Vagina (tissue), 2 donors: ENCODE data around the gene SLC39A11. TPM values are rescaled to one million over a fixed set of nuclear protein-coding genes. Genes with fewer than 3 reads are reported as not detected.

ENCODE experiments used
- DNase-seq, 2 donors: peaks; one replicate each; pipeline ENCODE4 v3.0.0-alpha.2; 2017; ENCODE audit errors: extremely low spot score in 2 of 2
- H3K27ac ChIP-seq: fragments of 200-600 bp; sonication (generic); one replicate; pipeline ENCODE4 v1.5.1; 2019
- H3K27me3 ChIP-seq: fragments of 200-600 bp; sonication (generic); one replicate; pipeline ENCODE4 v1.5.1; 2019
- H3K36me3 ChIP-seq, 2 donors: fragments of 200-600 bp; sonication (generic); one replicate each; pipeline ENCODE4 v1.5.1; 2017 to 2019
- H3K4me1 ChIP-seq: fragments of 200-600 bp; sonication (generic); one replicate; pipeline ENCODE4 v1.5.1; 2019
- H3K4me3 ChIP-seq, 2 donors: fragments of 200-600 bp; sonication (generic); 1 replicate in 1 of 2; 2 replicates in 1 of 2; pipeline ENCODE4 v1.5.1; 2016 to 2019
- H3K9me3 ChIP-seq: fragments of 200-600 bp; sonication (generic); one replicate; pipeline ENCODE4 v1.5.1; 2019
- CTCF ChIP-seq, 3 experiments: fragments of 450-650 bp in 2 of 3; fragments of 200-600 bp in 1 of 3; sonication (generic) in 1 of 3; IDR thresholded peaks; one replicate each; pipeline ENCODE4 v1.5.1; 2017 to 2019; ENCODE audit warnings: antibody characterized with exemption in 3 of 3, mild to moderate bottlenecking in 2 of 3, moderate library complexity in 2 of 3
- POLR2A ChIP-seq, 2 donors: fragments of 450-650 bp; IDR thresholded peaks; one replicate each; pipeline ENCODE4 v1.6.1; 2017; ENCODE audit warnings: antibody characterized with exemption in 2 of 2, mild to moderate bottlenecking in 2 of 2, moderate library complexity in 2 of 2
- POLR2AphosphoS5 ChIP-seq, 2 donors: sonication (generic); formaldehyde crosslinking; IDR thresholded peaks; one replicate each; pipeline ENCODE4 v1.9.0; 2017; ENCODE audit warnings: antibody characterized with exemption in 2 of 2, mild to moderate bottlenecking in 2 of 2, low read depth in 1 of 2; ENCODE audit not compliant: insufficient read depth in 1 of 2
- intact Hi-C: fragments of 100-400 bp; cut with DNase I; formaldehyde crosslinking; loops from one replicate; pipeline ENCODE4 v1.15.1; 2023
- total RNA-seq: library from RNA; depleted of rRNA; stranded (reverse); fragments of >200 nt; gene quantifications from one replicate; pipeline ENCODE4 v1.2.3, GENCODE V29; 2016

Gene SLC39A11
- total RNA-seq, 1 donor from 2014 or later, result 22.6 TPM

GRCh38 chr17:72813481-72813880 is 279.0 kb downstream of the SLC39A11 start:
- intact Hi-C loops, result no loop called here
- H3K36me3 ChIP-seq, result no peaks in the 10 kb centered on the region

DNA sequence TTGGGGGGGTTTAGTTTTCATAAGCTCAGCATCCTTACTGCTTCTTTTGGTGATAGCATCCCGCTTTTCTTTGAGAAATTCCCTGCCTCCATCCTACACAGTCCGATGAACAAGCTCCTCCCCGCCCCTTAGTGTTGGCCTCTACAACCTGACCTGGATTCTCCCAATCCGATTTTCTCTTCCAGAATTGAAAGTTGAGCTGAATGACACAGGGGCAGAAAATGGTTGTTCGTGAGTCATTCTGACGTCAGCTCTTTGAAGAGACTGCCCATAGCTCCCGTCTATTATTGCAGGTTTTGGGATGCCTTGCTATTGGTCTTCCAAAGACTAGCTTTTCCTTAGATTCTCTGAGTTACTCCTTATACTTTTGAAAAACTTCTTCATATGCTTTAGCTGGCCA is 279.7 kb downstream of the SLC39A11 start:
- Histone ChIP-seq H3K4me3 (no peak overlapping the region), H3K4me1 (no peaks in the 10 kb centered on the region), H3K27ac (no peak overlapping the region), H3K27me3 (no peaks in the 10 kb centered on the region), H3K36me3 (no peaks in the 10 kb centered on the region), H3K9me3 (no peaks in the 10 kb centered on the region)
- TF ChIP-seq POLR2AphosphoS5 (IDR thresholded peaks at IDR 0.05; ENCODE audit: insufficient read depth in 1 of 2, low read depth in 1 of 2), result no peak
- no peak for TF ChIP-seq CTCF (IDR thresholded peaks at IDR 0.05)
- TF ChIP-seq POLR2A (IDR thresholded peaks at IDR 0.05), result no peak
- DNase-seq, result no peak
- intact Hi-C loops, result no loop called here

More at GRCh38 chr17:72813481-72813880, 279.0 kb downstream of the SLC39A11 start:
- Histone ChIP-seq H3K27me3 (no peaks in the 10 kb centered on the region), H3K4me1 (no peaks in the 10 kb centered on the region), H3K9me3 (no peaks in the 10 kb centered on the region), H3K27ac (no peak overlapping the region), H3K4me3 (no peak overlapping the region)
- TF ChIP-seq CTCF (IDR thresholded peaks at IDR 0.05) (no peak), POLR2AphosphoS5 (IDR thresholded peaks at IDR 0.05; ENCODE audit: insufficient read depth in 1 of 2, low read depth in 1 of 2) (no peak), POLR2A (IDR thresholded peaks at IDR 0.05) (no peak)
- no peak for DNase-seq

GRCh38 chr17:72811976-72812687 is 280.4 kb downstream of the SLC39A11 start:
- intact Hi-C loops, result no loop called here
- Histone ChIP-seq H3K27me3 (no peaks in the 10 kb centered on the region), H3K9me3 (no peaks in the 10 kb centered on the region), H3K36me3 (no peaks in the 10 kb centered on the region), H3K4me1 (no peaks in the 10 kb centered on the region), H3K27ac (no peak overlapping the region), H3K4me3 (no peak overlapping the region)
- DNase-seq, result no peak
- TF ChIP-seq POLR2A (IDR thresholded peaks at IDR 0.05), result no peak
- TF ChIP-seq CTCF (IDR thresholded peaks at IDR 0.05), result no peak
- no peak for TF ChIP-seq POLR2AphosphoS5 (IDR thresholded peaks at IDR 0.05; ENCODE audit: insufficient read depth in 1 of 2, low read depth in 1 of 2)

DNA sequence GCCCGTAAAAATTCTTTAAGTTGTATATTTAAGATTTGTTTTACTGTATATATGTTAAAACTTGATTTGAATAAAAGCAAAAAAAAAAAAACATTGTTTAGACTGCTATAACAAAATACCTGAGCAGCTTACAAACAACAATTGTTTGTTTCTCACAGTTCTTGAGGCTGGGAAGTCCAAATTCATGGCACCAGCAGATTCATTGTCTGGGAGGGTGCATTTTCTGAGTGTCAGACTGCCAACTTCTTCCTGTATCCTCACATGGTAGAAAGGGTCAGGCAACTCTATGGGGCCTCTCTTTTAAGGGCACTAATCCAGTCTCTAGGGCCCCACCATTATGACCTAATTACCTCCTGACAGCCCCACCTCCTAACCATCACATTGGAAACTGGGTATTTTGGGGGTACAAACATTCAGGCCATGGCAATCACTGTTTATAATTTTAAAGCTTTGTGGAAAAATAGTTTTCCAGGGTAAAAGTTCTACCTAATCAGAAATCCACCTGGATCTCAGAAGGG is 281.4 kb downstream of the SLC39A11 start:
- TF ChIP-seq POLR2A (IDR thresholded peaks at IDR 0.05), result no peak
- no peak for TF ChIP-seq CTCF (IDR thresholded peaks at IDR 0.05)
- TF ChIP-seq POLR2AphosphoS5 (IDR thresholded peaks at IDR 0.05; ENCODE audit: insufficient read depth in 1 of 2, low read depth in 1 of 2), result no peak
- Histone ChIP-seq H3K4me3 (no peak overlapping the region), H3K27me3 (no peaks in the 10 kb centered on the region), H3K27ac (no peak overlapping the region), H3K9me3 (no peaks in the 10 kb centered on the region), H3K36me3 (no peaks in the 10 kb centered on the region), H3K4me1 (no peaks in the 10 kb centered on the region)
- DNase-seq, result no peak
- intact Hi-C loops, result no loop called here

DNA sequence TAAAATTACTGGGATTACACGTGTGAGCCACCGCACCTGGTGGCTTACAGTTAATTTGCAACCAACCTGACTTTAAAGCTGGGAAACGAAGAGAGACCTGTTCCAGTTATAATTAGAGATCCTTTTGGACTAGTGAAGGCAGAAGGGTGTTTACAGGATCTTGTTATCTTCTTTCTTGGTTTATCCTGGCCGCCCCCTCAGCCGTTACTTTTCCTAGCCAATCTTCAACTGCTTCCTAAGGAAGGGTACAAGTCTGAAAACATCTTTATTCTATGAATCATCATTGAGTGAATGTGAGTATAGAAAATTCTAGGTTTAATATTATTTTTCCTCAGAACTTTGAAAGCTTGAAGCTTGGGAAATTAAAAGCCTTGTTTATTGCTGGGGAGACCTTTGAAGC is 286.5 kb downstream of the SLC39A11 start:
- H3K27ac ChIP-seq, result no peak overlapping the region
- H3K4me1 ChIP-seq, result no peaks in the 10 kb centered on the region
- H3K36me3 ChIP-seq, result no peaks in the 10 kb centered on the region
- DNase-seq, result no peak
- no peak overlapping the region for H3K4me3 ChIP-seq
- intact Hi-C loops, result loop anchor here (5.0 kb wide), 1 partner anchor 1751 kb away; no protein-coding TSS in a partner anchor
- H3K27me3 ChIP-seq, result no peaks in the 10 kb centered on the region
- H3K9me3 ChIP-seq, result no peaks in the 10 kb centered on the region
- no peak for TF ChIP-seq POLR2AphosphoS5 (IDR thresholded peaks at IDR 0.05; ENCODE audit: insufficient read depth in 1 of 2, low read depth in 1 of 2)
- TF ChIP-seq POLR2A (IDR thresholded peaks at IDR 0.05), result no peak
- no peak for TF ChIP-seq CTCF (IDR thresholded peaks at IDR 0.05)
